H9 (cell line): ENCODE measurements around the gene MAP3K2. TPM values are rescaled to one million over a fixed set of nuclear protein-coding genes. Genes with fewer than 3 reads are reported as not detected.

Experiments
- DNase-seq: peaks from one replicate; pipeline ENCODE4 v3.0.0-alpha.2; 2017
- H2AFZ ChIP-seq: one replicate; pipeline ENCODE4 v1.6.1; 2013; ENCODE audit warnings: mild to moderate bottlenecking, low read length, control low read depth, moderate library complexity
- H2AK5ac ChIP-seq: 2 replicates; pipeline ENCODE4 v1.6.1; 2013; ENCODE audit warnings: low read length, control low read depth, mixed read lengths; ENCODE audit not compliant: insufficient read length
- H2BK120ac ChIP-seq: one replicate; pipeline ENCODE4 v1.6.1; 2013; ENCODE audit warnings: low read depth, mild to moderate bottlenecking, low read length, control low read depth, inconsistent platforms; ENCODE audit not compliant: poor library complexity, severe bottlenecking
- H2BK12ac ChIP-seq: 2 replicates; pipeline ENCODE4 v1.6.1; 2013; ENCODE audit warnings: low read length, control low read depth, mixed read lengths, low read depth; ENCODE audit not compliant: insufficient read length
- H2BK15ac ChIP-seq: 2 replicates; pipeline ENCODE4 v1.6.1; 2013; ENCODE audit warnings: low read depth, low read length, control low read depth
- H2BK20ac ChIP-seq: one replicate; pipeline ENCODE4 v1.6.1; 2013; ENCODE audit warnings: low read depth, mild to moderate bottlenecking, low read length, control low read depth, inconsistent platforms; ENCODE audit not compliant: poor library complexity, severe bottlenecking
- H2BK5ac ChIP-seq: 2 replicates; pipeline ENCODE4 v1.6.1; 2013; ENCODE audit warnings: low read length, control low read depth, mixed read lengths; ENCODE audit not compliant: insufficient read length
- H3K14ac ChIP-seq: 2 replicates; pipeline ENCODE4 v1.6.1; 2013; ENCODE audit warnings: low read length, control low read depth; ENCODE audit not compliant: insufficient read depth
- H3K18ac ChIP-seq: 2 replicates; pipeline ENCODE4 v1.6.1; 2013; ENCODE audit warnings: low read depth, mild to moderate bottlenecking, mixed read lengths, low read length, control low read depth; ENCODE audit not compliant: insufficient read length
- H3K23ac ChIP-seq: 2 replicates; pipeline ENCODE4 v1.6.1; 2013; ENCODE audit warnings: low read length, control low read depth, mixed read lengths, low read depth; ENCODE audit not compliant: insufficient read length
- H3K23me2 ChIP-seq: 2 replicates; pipeline ENCODE4 v1.6.1; 2013; ENCODE audit warnings: low read depth, mild to moderate bottlenecking, mixed read lengths, low read length, control low read depth; ENCODE audit not compliant: insufficient read length, poor library complexity, severe bottlenecking
- H3K27ac ChIP-seq: 2 replicates; pipeline ENCODE4 v1.5.1; 2013; ENCODE audit warnings: low read length, control low read depth, mixed read lengths, low read depth; ENCODE audit not compliant: insufficient read length
- H3K27me3 ChIP-seq: 2 replicates; pipeline ENCODE4 v1.6.1; 2013; ENCODE audit warnings: low read length, control low read depth, inconsistent platforms; ENCODE audit not compliant: insufficient read depth
- H3K4ac ChIP-seq: 2 replicates; pipeline ENCODE4 v1.6.1; 2013; ENCODE audit warnings: low read depth, mild to moderate bottlenecking, control low read depth, inconsistent platforms, low read length, moderate library complexity
- H3K4me1 ChIP-seq: 2 replicates; pipeline ENCODE4 v1.6.1; 2013; ENCODE audit warnings: low read length, control low read depth, inconsistent platforms; ENCODE audit not compliant: insufficient read depth
- H3K4me2 ChIP-seq: 2 replicates; pipeline ENCODE4 v1.6.1; 2013; ENCODE audit warnings: low read length, control low read depth, mixed read lengths; ENCODE audit not compliant: insufficient read length, insufficient read depth
- H3K56ac ChIP-seq: 2 replicates; pipeline ENCODE4 v1.6.1; 2013; ENCODE audit warnings: low read depth, mild to moderate bottlenecking, mixed read lengths, low read length, control low read depth; ENCODE audit not compliant: insufficient read length
- H3K79me1 ChIP-seq: 2 replicates; pipeline ENCODE4 v1.6.1; 2013; ENCODE audit warnings: low read depth, mild to moderate bottlenecking, moderate library complexity, low read length, control low read depth, inconsistent platforms; ENCODE audit not compliant: insufficient read depth, poor library complexity, severe bottlenecking
- H3K79me2 ChIP-seq: 2 replicates; pipeline ENCODE4 v1.6.1; 2013; ENCODE audit warnings: low read length, control low read depth, inconsistent platforms; ENCODE audit not compliant: insufficient read depth
- H3K9ac ChIP-seq: 2 replicates; pipeline ENCODE4 v1.6.1; 2013; ENCODE audit warnings: low read length, control low read depth, mixed read lengths; ENCODE audit not compliant: insufficient read length; ENCODE audit errors: extremely low read depth
- H3K9me3 ChIP-seq: one replicate; pipeline ENCODE4 v1.6.1; 2013; ENCODE audit warnings: low read depth, low read length, inconsistent platforms; ENCODE audit not compliant: control insufficient read depth
- H3T11ph ChIP-seq: one replicate; pipeline ENCODE4 v1.6.1; 2013; ENCODE audit warnings: mild to moderate bottlenecking, low read length, control low read depth, inconsistent platforms
- H4K20me1 ChIP-seq: one replicate; pipeline ENCODE4 v1.6.1; 2013; ENCODE audit not compliant: control insufficient read depth, insufficient read length, insufficient read depth
- H4K5ac ChIP-seq: 2 replicates; pipeline ENCODE4 v1.6.1; 2013; ENCODE audit warnings: low read depth, mild to moderate bottlenecking, mixed read lengths, low read length, control low read depth; ENCODE audit not compliant: insufficient read length
- H4K8ac ChIP-seq: replicated peaks from 2 replicates; pipeline ENCODE4 v1.6.1; 2013; ENCODE audit warnings: low read length, control low read depth, mixed read lengths, low read depth; ENCODE audit not compliant: insufficient read length
- H4K91ac ChIP-seq: 2 replicates; pipeline ENCODE4 v1.6.1; 2013; ENCODE audit warnings: low read depth, mild to moderate bottlenecking, moderate library complexity, mixed read lengths, low read length, control low read depth; ENCODE audit not compliant: insufficient read length
- H3K27ac Mint-ChIP-seq, 3 experiments: 2 replicates in 2 of 3; 3 replicates in 1 of 3; pipeline ENCODE4 v1.8.0; 2020 to 2021; ENCODE audit warnings: mixed read lengths in 3 of 3, mild to moderate bottlenecking in 1 of 3, moderate library complexity in 1 of 3
- H3K27me3 Mint-ChIP-seq: 2 replicates; pipeline ENCODE4 v1.8.0; 2021; ENCODE audit warnings: low read depth, mild to moderate bottlenecking, moderate library complexity, mixed read lengths
- H3K36me3 Mint-ChIP-seq, 3 experiments: 2 replicates in 2 of 3; 3 replicates in 1 of 3; pipeline ENCODE4 v1.8.0; 2020 to 2021; ENCODE audit warnings: low read depth in 3 of 3, mixed read lengths in 3 of 3; ENCODE audit not compliant: insufficient read depth in 1 of 3
- H3K4me1 Mint-ChIP-seq, 2 experiments: 2 replicates each; pipeline ENCODE4 v1.8.0; 2020; ENCODE audit warnings: mixed read lengths in 2 of 2
- H3K4me3 Mint-ChIP-seq, 2 experiments: 2 replicates in 1 of 2; 3 replicates in 1 of 2; pipeline ENCODE4 v1.8.0; 2020 to 2021; ENCODE audit warnings: mild to moderate bottlenecking in 2 of 2, mixed read lengths in 2 of 2, moderate library complexity in 1 of 2
- H3K9me3 Mint-ChIP-seq, 2 experiments: 2 replicates in 1 of 2; 3 replicates in 1 of 2; pipeline ENCODE4 v1.8.0; 2020; ENCODE audit warnings: mild to moderate bottlenecking in 2 of 2, mixed read lengths in 2 of 2, moderate library complexity in 1 of 2
- CTCF ChIP-seq: fragments of 200-600 bp; sonication (generic); conservative IDR thresholded peaks from 3 replicates; pipeline ENCODE4 v1.8.0; 2021; ENCODE audit warnings: antibody characterized with exemption, mild to moderate bottlenecking
- WGBS: extraction: QIAGEN DNeasy Blood & Tissue Kit; methylation state at CpG from one replicate; pipeline ENCODE4 v1.1.7; 2013; ENCODE audit warnings: missing lambda C conversion rate, low lambda C conversion rate, mixed read lengths; ENCODE audit not compliant: insufficient read length; ENCODE audit errors: extremely low coverage; 5-methylcytosine and 5-hydroxymethylcytosine counted together
- total RNA-seq: library from RNA; stranded (reverse); gene quantifications from 2 replicates; pipeline ENCODE4 v1.2.1, GENCODE V29; 2021

MAP3K2 gene
- total RNA-seq, 1 experiment from 2014 or later, result 25.8 TPM

GRCh38 chr2:127408807-127409099 lies 21.0 kb upstream of the MAP3K2 start:
- no CpG with 5 or more reads among the region's 10 CpGs for WGBS
- peak; percentile 39; the same call in 2 of the 3 replicates for TF ChIP-seq CTCF
- Histone ChIP-seq H2BK20ac (no peak overlapping the region), H3K23me2 (peaks cover 3% of the 10 kb centered on the region), H2BK120ac (no peak overlapping the region), H2BK5ac (no peak overlapping the region), H3K79me2 (no peaks in the 10 kb centered on the region), H2AFZ (no peak overlapping the region), H2AK5ac (no peak overlapping the region), H3K79me1 (no peaks in the 10 kb centered on the region), H3K56ac (no peak overlapping the region), H4K5ac (no peak overlapping the region), H4K91ac (no peak overlapping the region), H3K14ac (no peak overlapping the region), H3K4me2 (peak overlapping the region; percentile 44), H4K8ac (no peak overlapping the region), H3K27me3 (no peaks in the 10 kb centered on the region), H3K4ac (no peak overlapping the region), H3K27ac (no peak overlapping the region), H4K20me1 (no peaks in the 10 kb centered on the region), H2BK12ac (no peak overlapping the region), H3K9me3 (no peaks in the 10 kb centered on the region), H2BK15ac (no peak overlapping the region), H3K18ac (no peak overlapping the region), H3K23ac (no peak overlapping the region), H3T11ph (no peak overlapping the region), H3K9ac (no peak overlapping the region), H3K4me1 (peaks cover 2% of the 10 kb centered on the region)
- Mint-ChIP-seq H3K27me3 (peaks cover 8% of the 10 kb centered on the region; the same call in 1 of the 2 replicates), H3K4me1 (peaks cover 10 to 14% of the 10 kb centered on the region in 2 experiments), H3K4me3 (peak overlapping the region; percentile 56 to 83), H3K27ac (no peak overlapping the region), H3K9me3 (peaks cover 4% of the 10 kb centered on the region in 2 experiments; a peak in 2 of 5 replicates), H3K36me3 (peaks cover 0 to 13% (median 4%) of the 10 kb centered on the region in 3 experiments; a peak in 3 of 7 replicates)
- DNase-seq, result no peak
